HG03139 (cell line): Measurements from ENCODE around the gene MXRA8.
"Not testable (repeated sequence)": the region's sequence is repeated elsewhere in the genome, so short reads cannot be mapped to it uniquely, and the experiment has no call there.

Experiments
- ATAC-seq: cut with Tn5 transposase; IDR thresholded peaks from one replicate; pipeline ENCODE4 v1.9.1; 2021; ENCODE audit not compliant: unreplicated experiment

Gene MXRA8

GRCh38 chr1:1393428-1393827 lies 35.1 kb upstream of the MXRA8 start:
- no peak for ATAC-seq

- ATAC-seq, result no peak
Measured at GRCh38 chr1:1393014-1393413, 34.7 kb upstream of the MXRA8 start.

GRCh38 chr1:1391225-1391624 lies 32.9 kb upstream of the MXRA8 start:
- no peak for ATAC-seq

GRCh38 chr1:1390675-1391074 lies 32.3 kb upstream of the MXRA8 start:
- ATAC-seq, result no peak

GRCh38 chr1:1388078-1388472 lies 29.7 kb upstream of the MXRA8 start:
- no peak for ATAC-seq

- no peak for ATAC-seq
Measured at GRCh38 chr1:1387098-1388077, 29.0 kb upstream of the MXRA8 start.

- no peak for ATAC-seq
Measured at GRCh38 chr1:1385931-1386330, 27.6 kb upstream of the MXRA8 start.

GRCh38 chr1:1385339-1385738 lies 27.0 kb upstream of the MXRA8 start:
- not testable (repeated sequence) for ATAC-seq

GRCh38 chr1:1381294-1381693 lies 22.9 kb upstream of the MXRA8 start:
- no peak for ATAC-seq

- ATAC-seq, result no peak
Measured at GRCh38 chr1:1380860-1381259, 22.5 kb upstream of the MXRA8 start.

- ATAC-seq, result no peak
Measured at GRCh38 chr1:1377540-1378205, 19.3 kb upstream of the MXRA8 start.

- no peak for ATAC-seq
Measured at GRCh38 chr1:1376551-1377226, 18.3 kb upstream of the MXRA8 start.

GRCh38 chr1:1374929-1375662 lies 16.7 kb upstream of the MXRA8 start, which contains the start of gene AURKAIP1:
TSS of gene AURKAIP1 (minus strand) at chr1:1375207. CDS start at chr1:1374756, 451 bp downstream.
- peak; percentile 80 for ATAC-seq

GRCh38 chr1:1374589-1374928 lies 16.2 kb upstream of the MXRA8 start:
- no peak for ATAC-seq

GRCh38 chr1:1373815-1374588 lies 15.6 kb upstream of the MXRA8 start:
- no peak for ATAC-seq

- no peak for ATAC-seq
Measured at GRCh38 chr1:1373051-1373814, 14.9 kb upstream of the MXRA8 start.

GRCh38 chr1:1371746-1372711 lies 13.7 kb upstream of the MXRA8 start:
- ATAC-seq, result no peak

- no peak for ATAC-seq
Measured at GRCh38 chr1:1371364-1371745, 13.0 kb upstream of the MXRA8 start.
